NCI-H460 (cell line): ENCODE data around the gene MAP3K19. TPM values are rescaled to one million over a fixed set of nuclear protein-coding genes. Genes with fewer than 3 reads are reported as not detected.
A peak's percentile ranks its signal among the peaks of the same experiment; 100 is the strongest.

Source experiments
- DNase-seq: peaks from one replicate; pipeline ENCODE4 v3.0.0-alpha.2; 2016; ENCODE audit warnings: low read depth; ENCODE audit errors: extremely low read depth
- total RNA-seq: library from RNA; depleted of rRNA; stranded (reverse); fragments of >200 nt; shearing (Covaris generic); gene quantifications from 2 replicates; pipeline ENCODE4 v1.2.3, GENCODE V29; 2014; rRNA removed

The MAP3K19 gene
- total RNA-seq, 1 experiment from 2014 or later, result not detected

- DNase-seq, result no peak
Observed at GRCh38 chr2:134936691-134937090, 110.6 kb downstream of the MAP3K19 start.

GRCh38 chr2:134934641-134935040 lies 112.6 kb downstream of the MAP3K19 start:
- no peak for DNase-seq

GRCh38 chr2:134934150-134934549 lies 113.1 kb downstream of the MAP3K19 start:
- no peak for DNase-seq

GRCh38 chr2:134933732-134934131 lies 113.5 kb downstream of the MAP3K19 start:
- no peak for DNase-seq

GRCh38 chr2:134932864-134933526 lies 114.3 kb downstream of the MAP3K19 start:
- DNase-seq, result no peak

- peak; percentile 14 for DNase-seq
Observed at GRCh38 chr2:134927195-134927594, 120.1 kb downstream of the MAP3K19 start.

- no peak for DNase-seq
Observed at GRCh38 chr2:134926231-134926931, 120.9 kb downstream of the MAP3K19 start.

- no peak for DNase-seq
Observed at GRCh38 chr2:134924912-134925311, 122.3 kb downstream of the MAP3K19 start.

- DNase-seq, result peak; percentile 12
Observed at GRCh38 chr2:134919341-134920210, 127.7 kb downstream of the MAP3K19 start.

- peak; percentile 100 for DNase-seq
Observed at GRCh38 chr2:134918526-134919340, 128.5 kb downstream of the MAP3K19 start, which contains the start of gene CCNT2. TSS of gene CCNT2 (plus strand) at chr2:134918822. CDS start at chr2:134918855, 33 bp downstream.

GRCh38 chr2:134917888-134918525 lies 129.2 kb downstream of the MAP3K19 start:
- DNase-seq, result no peak

GRCh38 chr2:134917360-134917865 lies 129.8 kb downstream of the MAP3K19 start:
- no peak for DNase-seq

Other genes starting within 250 kb of the MAP3K19 start
- not detected in 2 replicates for gene ACMSD, start 208.8 kb downstream of the MAP3K19 start, total RNA-seq
- 26.4 and 29.0 TPM in 2 replicates for gene CCNT2, start 128.6 kb downstream of the MAP3K19 start, total RNA-seq
- gene RAB3GAP1, start 4.8 kb upstream of the MAP3K19 start, total RNA-seq, result 52.4 and 58.8 TPM in 2 replicates